COLO668 (cell line): ENCODE measurements around the gene AMPH.

Experiments
- DNase-seq: peaks from one replicate; lab custom pipeline; 2025; ENCODE audit not compliant: unreplicated experiment; lab: John Stamatoyannopoulos, UW

AMPH gene

GRCh38 chr7:38630720-38631673 lies at the start of gene AMPH:
Gene AMPH (minus strand): TSS chr7:38631373. CDS start chr7:38631351, 22 bp downstream.
- peak; percentile 80 for DNase-seq

- no peak for DNase-seq
Measured at GRCh38 chr7:38679419-38679818, 48.2 kb upstream of the AMPH start.

- no peak for DNase-seq
Measured at GRCh38 chr7:38678698-38679054, 47.5 kb upstream of the AMPH start.

DNA sequence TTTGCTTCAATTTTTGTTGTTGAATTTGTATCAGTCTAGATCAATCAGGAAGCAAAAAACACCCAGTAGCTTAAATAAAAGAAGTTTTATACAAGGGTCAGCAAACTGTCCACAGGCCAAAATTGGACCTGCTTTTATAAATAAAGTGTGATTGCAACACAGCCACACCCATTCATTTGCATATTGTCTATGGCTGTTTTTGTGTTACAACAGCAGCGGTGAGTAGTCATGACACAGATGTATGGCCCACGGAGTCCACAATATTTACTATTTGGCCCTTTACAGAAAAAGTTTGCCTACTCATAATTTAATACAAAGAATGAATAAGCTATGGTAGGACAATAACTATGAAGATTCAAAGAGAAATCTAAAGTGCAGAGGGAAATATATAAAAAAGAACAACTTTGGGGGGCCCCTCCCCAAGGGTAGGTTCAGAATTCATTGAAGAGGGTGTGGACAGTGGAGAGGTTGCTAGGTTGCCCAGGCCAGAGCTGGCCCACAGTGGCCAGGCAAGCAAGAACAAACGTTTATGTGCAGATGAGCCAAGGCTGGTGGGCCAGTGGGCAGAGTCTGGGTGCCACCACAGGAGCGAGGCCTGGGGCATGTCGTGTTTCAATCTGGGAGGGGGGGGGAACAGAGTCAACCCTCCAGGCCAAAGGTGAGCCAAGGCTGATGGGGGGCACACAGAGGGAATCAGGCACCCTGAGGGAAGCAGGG lies 47.0 kb upstream of the AMPH start:
- DNase-seq = no peak

- DNase-seq = no peak
Measured at GRCh38 chr7:38675494-38676106, 44.4 kb upstream of the AMPH start.

DNA sequence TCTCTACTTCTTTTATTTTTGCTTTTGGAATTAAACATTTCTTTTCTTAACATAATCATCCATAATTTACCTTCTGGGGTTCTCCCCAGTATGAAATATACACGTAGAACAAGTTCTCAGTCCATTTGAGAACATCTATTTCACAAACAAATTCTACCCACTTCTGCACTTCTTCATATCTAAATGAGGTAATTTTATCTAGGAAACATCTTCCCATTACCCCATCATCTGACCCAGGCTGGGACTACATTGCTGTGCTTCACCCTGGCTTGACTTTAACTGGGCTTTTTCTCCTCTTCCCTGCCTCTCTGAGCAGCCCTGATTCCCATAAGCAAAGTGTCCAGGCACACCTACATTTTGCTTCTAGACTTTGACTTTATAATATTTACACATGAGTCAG lies 43.3 kb upstream of the AMPH start:
- DNase-seq = no peak

DNA sequence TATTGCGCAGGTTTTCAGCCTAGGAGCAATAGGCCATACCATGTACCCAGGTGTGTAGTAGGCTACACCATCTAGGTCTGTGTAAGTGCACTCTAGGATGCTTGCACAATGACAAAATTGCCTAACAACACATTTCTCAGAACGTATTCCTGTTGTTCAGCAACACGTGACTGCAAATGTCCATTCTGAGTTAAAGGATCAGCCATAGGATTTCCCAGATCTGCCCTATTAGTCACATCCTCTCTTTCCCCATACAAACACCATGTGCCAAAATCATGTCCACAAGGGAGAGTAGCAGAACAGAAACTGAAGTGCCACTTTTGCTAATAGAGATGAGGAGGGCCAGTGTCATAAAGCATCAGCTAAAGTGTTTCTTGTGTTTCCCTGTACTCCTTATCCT lies 42.6 kb upstream of the AMPH start:
- no peak for DNase-seq

DNA sequence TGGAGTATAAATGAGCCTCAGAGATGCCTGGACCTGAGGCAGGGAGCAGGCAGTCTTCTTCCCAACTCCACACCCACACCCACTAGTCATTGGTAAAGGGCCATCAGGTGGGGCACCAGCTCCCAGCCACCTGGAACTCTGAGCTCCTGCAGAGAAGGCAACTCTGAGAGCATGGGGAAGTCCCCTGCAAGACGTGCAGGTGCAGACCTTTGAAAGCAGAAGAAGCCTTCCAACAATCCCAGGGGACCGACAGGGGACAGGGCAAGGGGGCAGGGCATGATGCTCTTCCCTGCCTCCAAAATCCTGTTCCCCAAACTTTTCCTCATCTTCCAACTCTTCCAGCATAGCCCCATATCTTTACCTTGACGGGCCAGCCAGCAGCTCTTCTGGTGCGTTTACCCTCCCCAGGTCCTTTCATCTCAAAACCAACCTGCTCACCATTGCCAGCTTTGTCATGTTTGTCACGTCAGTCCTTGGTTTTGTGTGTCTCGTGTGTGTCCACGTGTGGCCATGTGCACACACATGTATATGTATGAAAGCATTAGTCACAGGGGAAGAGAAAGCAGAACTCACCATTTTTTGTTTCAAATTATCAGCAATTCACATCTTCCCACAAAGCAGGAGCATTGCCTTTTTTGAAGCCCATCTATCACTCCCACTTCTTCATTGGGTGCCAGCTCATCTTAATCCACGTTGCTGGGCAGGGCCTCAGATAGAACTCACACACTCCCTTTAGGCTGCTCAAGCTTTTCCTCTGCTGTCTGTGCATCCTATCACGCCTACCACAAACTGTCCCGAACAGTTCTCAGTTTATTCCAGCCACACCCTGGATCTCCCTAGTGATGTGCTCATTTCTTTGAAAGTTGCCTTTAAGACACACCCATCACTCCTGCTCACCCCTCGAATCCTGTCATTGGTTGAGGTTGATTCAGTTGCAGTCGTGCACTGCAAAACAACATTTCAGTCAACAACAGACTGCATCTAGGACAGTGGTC lies 41.0 kb upstream of the AMPH start:
- no peak for DNase-seq

DNA sequence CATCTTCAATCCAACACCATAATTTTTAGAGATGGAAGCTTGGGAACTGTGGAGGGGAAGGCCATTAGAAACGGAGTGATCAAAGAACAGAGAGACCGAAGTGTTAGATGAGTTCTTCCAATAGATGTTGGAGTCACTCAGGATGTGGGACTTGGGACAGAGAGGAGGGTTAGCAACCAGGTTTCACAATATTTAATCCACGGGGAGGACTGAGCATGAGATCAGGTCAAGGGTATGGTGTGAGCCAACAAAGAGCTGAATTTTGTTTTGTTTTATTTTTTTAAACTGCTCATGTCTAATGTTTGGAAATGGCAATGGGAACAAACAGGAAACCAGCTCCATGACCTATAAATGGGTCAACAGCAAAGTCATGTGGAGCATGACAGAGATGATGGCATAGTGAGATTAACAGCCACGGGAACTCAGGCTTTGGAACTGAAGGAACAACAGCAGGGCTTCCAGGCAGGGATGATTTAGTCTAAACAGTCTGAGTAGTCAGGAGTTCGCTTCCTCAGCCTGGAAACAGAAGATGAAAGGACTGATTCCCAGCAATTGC lies 38.9 kb upstream of the AMPH start:
- DNase-seq = no peak

- no peak for DNase-seq
Measured at GRCh38 chr7:38664972-38665371, 33.8 kb upstream of the AMPH start.

- peak; percentile 43 for DNase-seq
Measured at GRCh38 chr7:38660427-38661099, 29.4 kb upstream of the AMPH start.

DNA sequence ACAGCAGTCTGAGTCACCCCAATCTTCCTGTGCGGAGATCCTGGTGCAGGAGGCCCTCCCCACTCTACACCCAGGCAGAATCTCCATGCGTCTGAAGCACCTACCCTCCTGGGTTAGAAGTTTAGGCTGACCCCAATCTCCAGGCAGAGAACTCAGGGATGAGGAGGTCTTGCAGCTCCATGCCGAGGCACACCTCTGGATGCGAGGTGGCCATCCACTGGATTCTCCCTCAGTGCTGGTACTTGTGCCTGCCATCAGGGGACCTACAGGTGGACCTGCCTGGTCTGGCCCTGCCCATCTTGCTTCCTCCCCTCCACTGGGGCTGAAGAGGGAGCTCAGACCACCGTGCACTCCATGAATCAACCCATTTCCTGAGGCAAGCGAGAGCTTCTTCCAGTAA lies 28.8 kb upstream of the AMPH start:
- DNase-seq = no peak

DNA sequence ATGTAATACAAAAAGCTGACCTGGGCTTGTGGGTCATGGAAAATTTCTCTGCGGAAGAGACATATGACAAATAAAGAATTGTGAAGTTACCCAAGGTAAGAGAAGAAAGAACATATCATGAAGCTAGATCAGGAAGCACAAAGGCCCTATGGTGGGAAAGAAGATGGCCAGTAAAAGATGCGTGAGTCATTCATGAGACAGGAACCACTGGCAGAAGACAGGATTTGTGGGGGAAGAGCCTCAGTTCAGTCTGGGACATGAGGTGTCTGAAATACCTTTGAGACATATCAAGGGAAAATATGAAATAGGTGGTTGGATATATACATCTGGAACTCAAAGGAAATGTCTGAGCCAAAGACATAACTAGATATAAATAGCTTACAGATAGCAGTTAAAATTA lies 27.7 kb upstream of the AMPH start:
- DNase-seq = no peak

DNA sequence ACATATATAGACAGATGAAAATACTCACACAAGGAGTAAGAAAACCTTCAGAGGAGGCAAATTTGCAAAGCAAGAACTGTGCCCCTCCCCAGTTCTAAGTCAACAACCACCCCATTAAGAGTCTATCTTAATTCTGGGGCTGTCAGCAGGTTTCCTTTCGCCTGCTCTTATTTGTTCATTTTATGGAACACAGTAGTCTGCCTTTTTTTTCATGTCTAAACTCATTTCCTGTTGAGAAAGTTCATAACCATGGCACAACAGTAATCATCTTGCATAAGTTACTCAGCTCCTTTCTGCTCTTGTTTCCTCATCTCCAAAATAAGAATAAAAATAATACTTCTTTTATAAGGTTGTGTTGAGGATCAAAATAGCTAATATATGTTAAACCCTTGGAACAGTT lies 25.8 kb upstream of the AMPH start:
- no peak for DNase-seq

- DNase-seq = no peak
Measured at GRCh38 chr7:38655833-38656774, 24.9 kb upstream of the AMPH start.

GRCh38 chr7:38637957-38638356 lies 6.8 kb upstream of the AMPH start:
- DNase-seq = no peak

DNA sequence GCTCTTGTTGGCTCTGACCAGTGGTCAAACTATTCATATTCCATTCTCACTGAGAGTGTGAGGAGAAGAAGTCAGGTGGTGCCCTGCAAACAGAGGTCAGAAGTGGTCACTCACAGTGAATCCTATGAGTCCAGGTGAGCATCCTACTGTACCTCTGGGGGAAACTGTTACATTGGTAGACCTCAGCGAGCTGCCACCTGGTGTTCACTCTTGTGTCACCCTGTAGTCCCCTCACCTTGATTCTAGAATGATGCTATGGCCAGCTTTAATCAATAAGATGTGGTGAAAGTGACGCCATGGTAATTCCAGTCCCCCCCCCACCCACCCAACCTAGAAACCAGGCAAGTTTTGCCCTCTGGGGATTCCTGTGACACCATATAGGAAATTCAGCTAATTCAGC lies 1.2 kb upstream of the AMPH start:
- no peak for DNase-seq

GRCh38 chr7:38629651-38630510 lies 1.3 kb downstream of the AMPH start:
- no peak for DNase-seq
